ENCODE results near the gene CACNG1.

GRCh38 chr17:67035131-67036083, 8.9 kb upstream of the CACNG1 start:
- TF ChIP-seq CTCF (IDR thresholded peaks at IDR 0.05; ENCODE audit: borderline replicate concordance, extremely low read depth, low read length, poor library complexity, severe bottlenecking), result no peak
- no peak for TF ChIP-seq EZH2 (IDR thresholded peaks at IDR 0.05; ENCODE audit: borderline replicate concordance, low read depth, low read length, severe bottlenecking)
